ENCODE data around the gene NELL1.

NELL1 gene

GRCh38 chr11:20762116-20762844 lies 92.9 kb downstream of the NELL1 start:
- H3K4me1 ChIP-seq (ENCODE audit: control insufficient read depth, insufficient read depth, low read length): no peaks in the 10 kb centered on the region
- 0 out of 2 replicates have a peak, but pooled peaks cover 1% of the 10 kb centered on the region for H3K27me3 ChIP-seq (ENCODE audit: control insufficient read depth, insufficient read depth, low read length)
- WGBS (ENCODE audit: insufficient coverage, insufficient read length): no CpG with 5 or more reads among the region's 13 CpGs
- no peak overlapping the region for H3K27ac ChIP-seq (ENCODE audit: low read length)
- no peaks in the 10 kb centered on the region for H3K36me3 ChIP-seq (ENCODE audit: control insufficient read depth, insufficient read depth, low read length)
- no peak overlapping the region for H3K4me3 ChIP-seq (ENCODE audit: low read length)
- H3K9me3 ChIP-seq (ENCODE audit: control insufficient read depth, insufficient read depth, low read length): no peaks in the 10 kb centered on the region
- DNase-seq (ENCODE audit: low read depth, low spot score): no peak

GRCh38 chr11:20762980-20763379 lies 93.6 kb downstream of the NELL1 start:
- Histone ChIP-seq H3K27ac (ENCODE audit: low read length) (no peak overlapping the region), H3K4me3 (ENCODE audit: low read length) (no peak overlapping the region), H3K27me3 (ENCODE audit: control insufficient read depth, insufficient read depth, low read length) (0 out of 2 replicates have a peak, but pooled peaks cover 1% of the 10 kb centered on the region), H3K4me1 (ENCODE audit: control insufficient read depth, insufficient read depth, low read length) (no peaks in the 10 kb centered on the region), H3K36me3 (ENCODE audit: control insufficient read depth, insufficient read depth, low read length) (no peaks in the 10 kb centered on the region), H3K9me3 (ENCODE audit: control insufficient read depth, insufficient read depth, low read length) (no peaks in the 10 kb centered on the region)
- no peak for DNase-seq (ENCODE audit: low read depth, low spot score)
- no CpG with 5 or more reads among the region's 7 CpGs for WGBS (ENCODE audit: insufficient coverage, insufficient read length)

GRCh38 chr11:20770414-20770946 lies 101.1 kb downstream of the NELL1 start:
- Histone ChIP-seq H3K9me3 (ENCODE audit: control insufficient read depth, insufficient read depth, low read length) (no peaks in the 10 kb centered on the region), H3K4me1 (ENCODE audit: control insufficient read depth, insufficient read depth, low read length) (no peaks in the 10 kb centered on the region), H3K36me3 (ENCODE audit: control insufficient read depth, insufficient read depth, low read length) (no peaks in the 10 kb centered on the region), H3K27ac (ENCODE audit: low read length) (no peak overlapping the region), H3K4me3 (ENCODE audit: low read length) (no peak overlapping the region), H3K27me3 (ENCODE audit: control insufficient read depth, insufficient read depth, low read length) (no peaks in the 10 kb centered on the region)
- WGBS (ENCODE audit: insufficient coverage, insufficient read length): no CpG with 5 or more reads among the region's 1 CpG
- DNase-seq (ENCODE audit: low read depth, low spot score): no peak

- Histone ChIP-seq H3K36me3 (ENCODE audit: control insufficient read depth, insufficient read depth, low read length) (no peaks in the 10 kb centered on the region), H3K4me1 (ENCODE audit: control insufficient read depth, insufficient read depth, low read length) (no peaks in the 10 kb centered on the region), H3K27me3 (ENCODE audit: control insufficient read depth, insufficient read depth, low read length) (no peaks in the 10 kb centered on the region), H3K9me3 (ENCODE audit: control insufficient read depth, insufficient read depth, low read length) (no peaks in the 10 kb centered on the region), H3K27ac (ENCODE audit: low read length) (no peak overlapping the region), H3K4me3 (ENCODE audit: low read length) (no peak overlapping the region)
- DNase-seq (ENCODE audit: low read depth, low spot score): no peak
Measured at GRCh38 chr11:20771026-20771425, 101.6 kb downstream of the NELL1 start.

GRCh38 chr11:20771681-20772080 lies 102.3 kb downstream of the NELL1 start:
- DNase-seq (ENCODE audit: low read depth, low spot score): no peak
- Histone ChIP-seq H3K27me3 (ENCODE audit: control insufficient read depth, insufficient read depth, low read length) (no peaks in the 10 kb centered on the region), H3K9me3 (ENCODE audit: control insufficient read depth, insufficient read depth, low read length) (no peaks in the 10 kb centered on the region), H3K4me3 (ENCODE audit: low read length) (no peak overlapping the region), H3K4me1 (ENCODE audit: control insufficient read depth, insufficient read depth, low read length) (no peaks in the 10 kb centered on the region), H3K27ac (ENCODE audit: low read length) (no peak overlapping the region), H3K36me3 (ENCODE audit: control insufficient read depth, insufficient read depth, low read length) (no peaks in the 10 kb centered on the region)
- no CpG with 5 or more reads among the region's 3 CpGs for WGBS (ENCODE audit: insufficient coverage, insufficient read length)

- Histone ChIP-seq H3K4me1 (ENCODE audit: control insufficient read depth, insufficient read depth, low read length) (no peaks in the 10 kb centered on the region), H3K9me3 (ENCODE audit: control insufficient read depth, insufficient read depth, low read length) (no peaks in the 10 kb centered on the region), H3K27me3 (ENCODE audit: control insufficient read depth, insufficient read depth, low read length) (no peaks in the 10 kb centered on the region), H3K27ac (ENCODE audit: low read length) (no peak overlapping the region), H3K4me3 (ENCODE audit: low read length) (no peak overlapping the region), H3K36me3 (ENCODE audit: control insufficient read depth, insufficient read depth, low read length) (no peaks in the 10 kb centered on the region)
- no peak for DNase-seq (ENCODE audit: low read depth, low spot score)
- no CpG with 5 or more reads among the region's 2 CpGs for WGBS (ENCODE audit: insufficient coverage, insufficient read length)
Measured at GRCh38 chr11:20775331-20775730, 105.9 kb downstream of the NELL1 start.

- DNase-seq (ENCODE audit: low read depth, low spot score): no peak
- no peaks in the 10 kb centered on the region for H3K27me3 ChIP-seq (ENCODE audit: control insufficient read depth, insufficient read depth, low read length)
- no peaks in the 10 kb centered on the region for H3K9me3 ChIP-seq (ENCODE audit: control insufficient read depth, insufficient read depth, low read length)
- H3K27ac ChIP-seq (ENCODE audit: low read length): no peak overlapping the region
- no CpG with 5 or more reads among the region's 3 CpGs for WGBS (ENCODE audit: insufficient coverage, insufficient read length)
- no peaks in the 10 kb centered on the region for H3K36me3 ChIP-seq (ENCODE audit: control insufficient read depth, insufficient read depth, low read length)
- H3K4me1 ChIP-seq (ENCODE audit: control insufficient read depth, insufficient read depth, low read length): no peaks in the 10 kb centered on the region
- H3K4me3 ChIP-seq (ENCODE audit: low read length): no peak overlapping the region
Measured at GRCh38 chr11:20782775-20783174, 113.4 kb downstream of the NELL1 start.

GRCh38 chr11:20783220-20783619 lies 113.8 kb downstream of the NELL1 start:
- no peaks in the 10 kb centered on the region for H3K9me3 ChIP-seq (ENCODE audit: control insufficient read depth, insufficient read depth, low read length)
- H3K27ac ChIP-seq (ENCODE audit: low read length): no peak overlapping the region
- no peak overlapping the region for H3K4me3 ChIP-seq (ENCODE audit: low read length)
- H3K4me1 ChIP-seq (ENCODE audit: control insufficient read depth, insufficient read depth, low read length): no peaks in the 10 kb centered on the region
- no peaks in the 10 kb centered on the region for H3K36me3 ChIP-seq (ENCODE audit: control insufficient read depth, insufficient read depth, low read length)
- WGBS (ENCODE audit: insufficient coverage, insufficient read length): no CpG with 5 or more reads among the region's 4 CpGs
- no peak for DNase-seq (ENCODE audit: low read depth, low spot score)
- H3K27me3 ChIP-seq (ENCODE audit: control insufficient read depth, insufficient read depth, low read length): no peaks in the 10 kb centered on the region

- Histone ChIP-seq H3K36me3 (ENCODE audit: control insufficient read depth, insufficient read depth, low read length) (no peaks in the 10 kb centered on the region), H3K4me3 (ENCODE audit: low read length) (no peak overlapping the region), H3K9me3 (ENCODE audit: control insufficient read depth, insufficient read depth, low read length) (no peaks in the 10 kb centered on the region), H3K4me1 (ENCODE audit: control insufficient read depth, insufficient read depth, low read length) (no peaks in the 10 kb centered on the region), H3K27ac (ENCODE audit: low read length) (no peak overlapping the region), H3K27me3 (ENCODE audit: control insufficient read depth, insufficient read depth, low read length) (no peaks in the 10 kb centered on the region)
- peak; percentile 7 for DNase-seq (ENCODE audit: low read depth, low spot score)
- no CpG with 5 or more reads among the region's 7 CpGs for WGBS (ENCODE audit: insufficient coverage, insufficient read length)
Measured at GRCh38 chr11:20790622-20791021, 121.2 kb downstream of the NELL1 start.

- DNase-seq (ENCODE audit: low read depth, low spot score): no peak
- Histone ChIP-seq H3K9me3 (ENCODE audit: control insufficient read depth, insufficient read depth, low read length) (no peaks in the 10 kb centered on the region), H3K4me1 (ENCODE audit: control insufficient read depth, insufficient read depth, low read length) (no peaks in the 10 kb centered on the region; the same call in 1 of the 2 replicates), H3K27ac (ENCODE audit: low read length) (no peak overlapping the region), H3K4me3 (ENCODE audit: low read length) (no peak overlapping the region), H3K36me3 (ENCODE audit: control insufficient read depth, insufficient read depth, low read length) (no peaks in the 10 kb centered on the region), H3K27me3 (ENCODE audit: control insufficient read depth, insufficient read depth, low read length) (no peaks in the 10 kb centered on the region)
- no CpG with 5 or more reads among the region's 3 CpGs for WGBS (ENCODE audit: insufficient coverage, insufficient read length)
Measured at GRCh38 chr11:20795005-20795404, 125.6 kb downstream of the NELL1 start.

GRCh38 chr11:20808328-20808727 lies 138.9 kb downstream of the NELL1 start:
- Histone ChIP-seq H3K9me3 (ENCODE audit: control insufficient read depth, insufficient read depth, low read length) (no peaks in the 10 kb centered on the region), H3K4me1 (ENCODE audit: control insufficient read depth, insufficient read depth, low read length) (no peaks in the 10 kb centered on the region), H3K27me3 (ENCODE audit: control insufficient read depth, insufficient read depth, low read length) (no peaks in the 10 kb centered on the region), H3K4me3 (ENCODE audit: low read length) (no peak overlapping the region), H3K27ac (ENCODE audit: low read length) (no peak overlapping the region), H3K36me3 (ENCODE audit: control insufficient read depth, insufficient read depth, low read length) (no peaks in the 10 kb centered on the region)
- no peak for DNase-seq (ENCODE audit: low read depth, low spot score)
- WGBS (ENCODE audit: insufficient coverage, insufficient read length): no CpG with 5 or more reads among the region's 1 CpG
